ENCODE data around the gene RB1.
A peak's percentile ranks its signal among the peaks of the same experiment; 100 is the strongest.

Gene RB1

GRCh38 chr13:48500652-48501197, 197.2 kb downstream of the RB1 start:
- peak in 1 of 14 donors; percentile 15 for DNase-seq

- DNase-seq, result no peak
Measured at GRCh38 chr13:48501705-48502104, 198.2 kb downstream of the RB1 start.

- no peak for DNase-seq
Measured at GRCh38 chr13:48502601-48503319, 199.2 kb downstream of the RB1 start.

- DNase-seq, result no peak
Measured at GRCh38 chr13:48504606-48505005, 201.1 kb downstream of the RB1 start.

GRCh38 chr13:48505012-48505411, 201.5 kb downstream of the RB1 start:
- no peak for DNase-seq

DNA sequence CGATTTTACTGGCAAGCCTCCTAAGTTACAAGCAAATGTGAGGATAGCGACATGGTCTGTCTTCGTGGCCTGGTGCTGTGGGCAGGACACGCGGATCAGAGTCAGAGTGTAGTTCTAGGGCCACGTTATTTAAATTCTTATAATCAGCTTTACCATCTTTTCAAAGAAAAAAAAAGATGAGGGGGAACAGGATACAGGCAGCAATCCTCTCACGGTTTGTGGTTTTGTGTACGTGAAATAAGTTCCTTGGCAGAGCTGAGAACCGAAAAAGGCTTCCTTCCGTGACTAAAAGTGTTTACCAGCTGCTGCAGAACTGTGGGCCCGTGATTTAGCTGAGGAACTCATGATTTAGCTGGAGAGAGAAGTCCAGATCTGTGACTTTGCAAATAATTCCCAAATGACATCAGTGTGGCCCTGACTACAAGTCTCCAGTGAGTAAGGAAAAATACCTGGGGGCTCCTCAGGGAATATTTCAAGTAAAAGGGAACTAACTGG, 202.1 kb downstream of the RB1 start:
- DNase-seq, result peak in 5 of 14 donors; percentile 32 to 61 (median 47)

DNA sequence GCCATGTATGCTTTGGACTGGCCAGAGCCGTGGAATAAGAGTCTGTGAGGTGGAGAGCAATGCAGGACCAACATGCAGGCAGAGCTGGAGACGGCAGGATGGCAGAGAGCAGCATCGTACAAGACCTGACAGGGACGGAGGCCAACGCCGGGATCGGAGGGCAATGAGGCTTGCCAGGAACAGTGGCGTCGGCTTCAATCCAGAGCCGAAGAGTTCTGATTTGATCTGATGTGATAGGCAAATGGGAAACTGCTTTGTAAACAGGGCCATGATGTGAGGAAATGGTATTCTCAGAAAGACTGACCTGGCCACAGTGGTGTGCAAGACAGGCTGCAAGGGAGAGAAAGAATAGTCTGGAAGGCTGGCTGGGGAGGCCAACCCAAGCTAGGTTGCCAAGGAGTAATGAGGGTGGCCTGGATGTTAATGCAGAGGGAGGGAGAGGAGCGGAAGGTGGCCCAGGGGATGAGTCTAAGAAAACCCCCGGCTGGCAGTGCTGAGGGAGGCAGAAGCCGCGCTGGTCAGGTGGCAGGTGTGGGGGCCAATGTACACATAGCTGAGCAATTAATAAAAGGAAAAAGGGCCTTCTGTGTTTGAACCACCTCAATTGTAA, 202.6 kb downstream of the RB1 start:
- peak in 4 of 14 donors; percentile 45 to 89 (median 60) for DNase-seq

- peak in 1 of 14 donors; percentile 12 for DNase-seq
Measured at GRCh38 chr13:48507021-48507420, 203.5 kb downstream of the RB1 start.

DNA sequence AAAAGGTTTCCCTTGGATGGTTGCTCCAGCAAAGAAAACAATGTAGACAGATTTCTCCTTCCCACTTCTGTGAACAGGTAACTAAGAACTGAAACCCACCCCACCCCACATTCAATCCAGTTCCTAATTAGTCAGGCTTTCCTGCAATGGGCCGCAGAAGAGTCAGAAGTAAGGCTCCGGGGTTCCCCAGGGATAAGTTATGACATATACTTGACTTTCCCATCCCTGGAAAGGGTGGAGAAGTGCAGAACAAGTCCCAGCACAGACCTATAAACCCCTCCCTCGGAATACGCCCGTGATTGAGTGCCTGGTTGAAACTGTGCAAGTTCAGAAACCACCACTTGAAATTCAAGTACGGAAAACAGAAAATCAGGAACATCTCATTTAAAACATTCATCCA, 204.5 kb downstream of the RB1 start:
- no peak for DNase-seq

- DNase-seq, result no peak
Measured at GRCh38 chr13:48510698-48511097, 207.1 kb downstream of the RB1 start.

- DNase-seq, result peak in 2 of 14 donors; percentile 15 to 26
Measured at GRCh38 chr13:48511621-48512230, 208.2 kb downstream of the RB1 start.

GRCh38 chr13:48514793-48515192, 211.2 kb downstream of the RB1 start:
- no peak for DNase-seq

DNA sequence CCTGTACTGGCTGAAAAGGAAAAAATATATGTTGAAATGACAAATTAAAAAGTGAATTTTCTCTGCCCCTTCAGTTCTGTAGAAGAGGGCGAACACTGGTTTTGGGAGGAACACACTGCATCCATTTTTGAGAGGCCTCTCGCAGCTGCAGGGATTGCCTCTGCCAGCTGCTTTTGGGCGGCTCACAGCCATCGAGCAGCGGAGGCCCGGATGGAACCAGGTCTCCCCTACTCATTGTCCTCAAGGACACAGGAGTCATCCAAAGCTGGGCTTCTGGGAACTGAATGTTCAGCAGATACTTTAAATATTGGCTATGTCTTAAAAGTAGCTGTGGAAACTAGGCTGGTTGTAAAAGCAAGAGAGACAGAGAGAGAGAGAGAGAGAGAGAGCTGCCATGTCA, 212.2 kb downstream of the RB1 start:
- peak in 4 of 14 donors; percentile 23 to 56 (median 46) for DNase-seq

GRCh38 chr13:48518083-48518482, 214.5 kb downstream of the RB1 start:
- DNase-seq, result no peak

GRCh38 chr13:48526286-48526685, 222.7 kb downstream of the RB1 start:
- DNase-seq, result no peak

DNA sequence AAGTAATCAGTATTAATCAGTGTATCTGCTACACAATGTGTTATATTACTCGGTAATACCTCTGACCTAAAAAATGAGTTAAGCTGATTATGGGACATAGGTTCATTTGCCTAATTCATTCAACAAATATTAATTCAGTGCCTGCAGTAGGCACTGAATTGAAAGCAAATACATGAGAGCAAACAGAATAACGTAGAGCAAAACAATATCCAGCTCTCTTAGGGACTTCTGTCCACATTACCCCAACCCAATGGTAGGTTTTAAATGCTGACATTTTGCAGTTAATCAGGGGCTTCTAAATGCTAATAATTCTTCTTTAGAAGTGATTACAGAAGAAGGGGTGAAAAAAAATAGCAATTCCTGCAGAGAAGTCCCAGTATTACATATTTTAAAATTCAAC, 224.4 kb downstream of the RB1 start:
- DNase-seq, result no peak

DNA sequence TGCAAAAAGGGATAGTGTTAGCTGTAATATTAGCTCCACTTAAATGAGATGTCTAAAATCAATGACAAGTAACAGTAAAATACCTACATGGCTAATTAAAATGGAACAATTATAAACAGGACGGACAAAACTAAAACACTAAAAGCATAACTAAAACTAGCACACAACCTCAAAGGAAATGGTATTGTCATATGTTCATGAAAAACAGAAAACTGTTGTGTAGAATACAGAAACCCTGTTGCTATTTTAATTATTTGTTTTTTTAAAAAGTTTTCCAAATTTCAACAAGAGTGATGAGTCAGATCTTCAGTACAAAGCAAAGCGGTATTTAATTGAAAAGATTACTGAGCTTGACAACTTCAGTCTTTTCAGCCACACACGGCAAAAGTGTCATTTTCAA, 225.2 kb downstream of the RB1 start:
- DNase-seq, result no peak

- DNase-seq, result no peak
Measured at GRCh38 chr13:48530833-48531232, 227.3 kb downstream of the RB1 start.
